HUES48 (cell line): ENCODE data around the gene COL6A3.

Experiments used
- H3K27ac ChIP-seq: one replicate; pipeline ENCODE4 v1.7.0; 2013; ENCODE audit warnings: low read depth, low read length, inconsistent platforms
- H3K27me3 ChIP-seq: 2 replicates; pipeline ENCODE4 v1.6.1; 2013; ENCODE audit warnings: mild to moderate bottlenecking, low read length; ENCODE audit not compliant: control insufficient read depth, insufficient read depth
- H3K36me3 ChIP-seq: 2 replicates; pipeline ENCODE4 v1.6.1; 2013; ENCODE audit warnings: low read length; ENCODE audit not compliant: control insufficient read depth, insufficient read depth
- H3K4me1 ChIP-seq: 2 replicates; pipeline ENCODE4 v1.6.1; 2013; ENCODE audit warnings: mild to moderate bottlenecking, low read length; ENCODE audit not compliant: control insufficient read depth, insufficient read depth
- H3K4me3 ChIP-seq: 2 replicates; pipeline ENCODE4 v1.5.1; 2013; ENCODE audit warnings: mild to moderate bottlenecking, low read depth, low read length
- H3K9ac ChIP-seq: 2 replicates; pipeline ENCODE4 v1.6.1; 2013; ENCODE audit warnings: mild to moderate bottlenecking, low read depth, low read length, moderate library complexity
- H3K9me3 ChIP-seq: 2 replicates; pipeline ENCODE4 v1.6.1; 2013; ENCODE audit warnings: low read length; ENCODE audit not compliant: control insufficient read depth, insufficient read depth

Gene COL6A3

GRCh38 chr2:237451643-237452469 is 37.9 kb upstream of the COL6A3 start:
- Histone ChIP-seq H3K4me3 (no peak overlapping the region), H3K4me1 (peaks cover 9% of the 10 kb centered on the region), H3K27ac (no peak overlapping the region), H3K9ac (no peak overlapping the region), H3K36me3 (no peaks in the 10 kb centered on the region), H3K27me3 (no peaks in the 10 kb centered on the region), H3K9me3 (no peaks in the 10 kb centered on the region)

DNA sequence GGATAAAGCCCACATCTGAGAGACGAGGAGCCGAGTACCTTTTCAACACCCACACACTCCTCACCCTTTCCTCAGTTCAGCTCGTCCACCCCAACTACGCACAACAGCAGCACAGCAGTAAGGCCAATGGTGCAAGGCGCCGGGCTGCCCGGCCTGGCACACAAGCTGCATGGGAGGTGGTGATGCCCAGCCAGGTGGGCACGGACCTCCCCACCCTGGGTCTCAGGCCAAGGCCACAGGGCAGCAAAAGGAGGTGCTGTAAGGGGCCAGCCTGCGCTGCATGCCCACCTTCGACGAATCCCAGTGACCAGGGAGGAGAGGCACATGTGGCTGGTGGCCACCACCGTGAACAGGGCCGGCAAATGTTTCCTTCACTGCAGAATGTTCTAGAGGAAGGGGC is 36.6 kb upstream of the COL6A3 start:
- no peak overlapping the region for H3K4me3 ChIP-seq
- H3K9ac ChIP-seq = no peak overlapping the region
- peaks cover 9% of the 10 kb centered on the region for H3K4me1 ChIP-seq
- no peaks in the 10 kb centered on the region for H3K36me3 ChIP-seq
- H3K9me3 ChIP-seq = no peaks in the 10 kb centered on the region
- no peaks in the 10 kb centered on the region for H3K27me3 ChIP-seq
- H3K27ac ChIP-seq = no peak overlapping the region

DNA sequence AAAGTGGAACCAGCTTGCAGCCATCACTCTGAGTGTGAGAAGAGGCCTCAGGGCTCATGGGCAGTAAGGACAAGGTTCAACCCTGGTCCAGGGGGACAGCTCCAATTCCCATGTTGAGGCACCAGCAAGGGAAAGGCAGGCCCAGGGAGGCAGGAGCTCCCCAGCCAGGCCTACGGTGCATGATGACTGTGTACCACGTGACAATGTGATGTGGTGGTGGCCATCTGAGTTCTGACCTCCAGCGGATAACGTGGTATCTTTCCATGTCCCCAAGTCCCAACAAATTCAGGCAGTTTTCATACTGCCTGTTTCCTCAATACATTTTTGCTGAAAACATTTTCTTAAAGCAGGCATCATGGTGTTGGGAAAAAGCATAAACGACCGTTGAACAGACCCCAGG is 36.1 kb upstream of the COL6A3 start:
- H3K27me3 ChIP-seq = no peaks in the 10 kb centered on the region
- peaks cover 9% of the 10 kb centered on the region for H3K4me1 ChIP-seq
- no peak overlapping the region for H3K27ac ChIP-seq
- no peaks in the 10 kb centered on the region for H3K36me3 ChIP-seq
- no peak overlapping the region for H3K9ac ChIP-seq
- H3K4me3 ChIP-seq = no peak overlapping the region
- no peaks in the 10 kb centered on the region for H3K9me3 ChIP-seq

GRCh38 chr2:237449193-237449881 is 35.4 kb upstream of the COL6A3 start:
- Histone ChIP-seq H3K27ac (no peak overlapping the region), H3K27me3 (no peaks in the 10 kb centered on the region), H3K4me3 (no peak overlapping the region), H3K9me3 (no peaks in the 10 kb centered on the region), H3K36me3 (no peaks in the 10 kb centered on the region), H3K4me1 (peaks cover 9% of the 10 kb centered on the region), H3K9ac (no peak overlapping the region)

GRCh38 chr2:237448626-237449025 is 34.7 kb upstream of the COL6A3 start:
- Histone ChIP-seq H3K27ac (no peak overlapping the region), H3K4me3 (no peak overlapping the region), H3K9ac (no peak overlapping the region)

GRCh38 chr2:237448171-237448570 is 34.2 kb upstream of the COL6A3 start:
- no peak overlapping the region for H3K4me3 ChIP-seq
- H3K27ac ChIP-seq = no peak overlapping the region
- H3K9me3 ChIP-seq = no peaks in the 10 kb centered on the region
- no peaks in the 10 kb centered on the region for H3K27me3 ChIP-seq
- H3K9ac ChIP-seq = no peak overlapping the region
- no peaks in the 10 kb centered on the region for H3K36me3 ChIP-seq
- H3K4me1 ChIP-seq = peaks cover 9% of the 10 kb centered on the region

More at GRCh38 chr2:237448626-237449025, 34.7 kb upstream of the COL6A3 start:
- no peaks in the 10 kb centered on the region for H3K27me3 ChIP-seq
- H3K36me3 ChIP-seq = no peaks in the 10 kb centered on the region
- H3K4me1 ChIP-seq = peaks cover 9% of the 10 kb centered on the region
- no peaks in the 10 kb centered on the region for H3K9me3 ChIP-seq

DNA sequence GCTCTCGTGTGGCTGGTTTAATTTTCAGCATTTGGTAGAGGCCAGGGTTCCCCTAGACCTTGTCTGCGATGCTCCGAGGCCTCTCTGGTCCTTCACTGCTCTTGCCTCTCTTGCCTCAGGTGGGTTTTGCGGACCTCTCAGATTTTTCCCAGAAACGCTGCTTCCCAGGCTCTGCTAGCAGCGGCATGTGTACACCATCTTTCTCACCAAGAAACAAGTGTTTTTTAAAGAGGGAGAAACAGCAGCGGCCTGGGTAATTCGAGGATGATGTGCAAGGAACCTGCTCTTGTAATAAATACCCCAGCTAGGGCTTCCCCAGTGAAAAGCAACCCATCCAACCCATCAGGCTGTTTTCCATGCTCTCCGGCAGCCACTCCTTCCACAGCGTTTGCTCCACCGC is 33.5 kb upstream of the COL6A3 start:
- no peaks in the 10 kb centered on the region for H3K36me3 ChIP-seq
- no peak overlapping the region for H3K9ac ChIP-seq
- H3K4me1 ChIP-seq = peaks cover 9% of the 10 kb centered on the region
- no peak overlapping the region for H3K4me3 ChIP-seq
- no peaks in the 10 kb centered on the region for H3K9me3 ChIP-seq
- no peaks in the 10 kb centered on the region for H3K27me3 ChIP-seq
- no peak overlapping the region for H3K27ac ChIP-seq

GRCh38 chr2:237446338-237446665 is 32.3 kb upstream of the COL6A3 start:
- Histone ChIP-seq H3K27ac (no peak overlapping the region), H3K36me3 (no peaks in the 10 kb centered on the region), H3K4me1 (no peaks in the 10 kb centered on the region), H3K9me3 (no peaks in the 10 kb centered on the region), H3K27me3 (no peaks in the 10 kb centered on the region), H3K9ac (no peak overlapping the region), H3K4me3 (no peak overlapping the region)

GRCh38 chr2:237445611-237446337 is 31.8 kb upstream of the COL6A3 start:
- H3K27ac ChIP-seq = no peak overlapping the region
- H3K9ac ChIP-seq = no peak overlapping the region
- H3K9me3 ChIP-seq = no peaks in the 10 kb centered on the region
- no peaks in the 10 kb centered on the region for H3K36me3 ChIP-seq
- H3K4me1 ChIP-seq = no peaks in the 10 kb centered on the region
- no peaks in the 10 kb centered on the region for H3K27me3 ChIP-seq
- no peak overlapping the region for H3K4me3 ChIP-seq

DNA sequence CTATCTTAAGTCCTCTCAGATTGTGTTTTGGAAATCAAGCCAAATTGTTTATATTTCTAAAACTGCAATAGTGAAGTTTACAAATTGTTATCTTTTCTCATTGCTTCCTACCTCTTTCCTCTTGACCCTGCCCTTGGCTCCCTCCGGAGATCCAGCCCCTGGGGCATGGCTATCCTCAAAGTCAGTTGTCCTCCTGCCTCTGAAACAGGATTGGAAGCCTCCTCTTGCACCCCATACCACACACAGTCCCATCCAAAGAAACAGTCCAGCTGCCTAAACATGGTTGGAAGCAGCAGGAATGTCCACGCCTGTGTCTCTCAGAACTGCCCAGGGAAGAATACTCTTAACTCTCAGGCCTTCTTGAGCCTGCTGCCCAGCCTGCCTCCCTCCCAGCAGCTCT is 30.1 kb upstream of the COL6A3 start:
- Histone ChIP-seq H3K9ac (no peak overlapping the region), H3K9me3 (no peaks in the 10 kb centered on the region), H3K27me3 (no peaks in the 10 kb centered on the region), H3K36me3 (no peaks in the 10 kb centered on the region), H3K27ac (no peak overlapping the region), H3K4me3 (no peak overlapping the region), H3K4me1 (no peaks in the 10 kb centered on the region)
